HG02588 (cell line): ENCODE measurements around the gene C5AR1.
"Not testable (repeated sequence)": the region's sequence is repeated elsewhere in the genome, so short reads cannot be mapped to it uniquely, and the experiment has no call there.

Experiments used
- ATAC-seq: cut with Tn5 transposase; IDR thresholded peaks from one replicate; pipeline ENCODE4 v1.9.1; 2021; ENCODE audit warnings: mild to moderate bottlenecking, moderate library complexity; ENCODE audit not compliant: unreplicated experiment

The C5AR1 gene

DNA sequence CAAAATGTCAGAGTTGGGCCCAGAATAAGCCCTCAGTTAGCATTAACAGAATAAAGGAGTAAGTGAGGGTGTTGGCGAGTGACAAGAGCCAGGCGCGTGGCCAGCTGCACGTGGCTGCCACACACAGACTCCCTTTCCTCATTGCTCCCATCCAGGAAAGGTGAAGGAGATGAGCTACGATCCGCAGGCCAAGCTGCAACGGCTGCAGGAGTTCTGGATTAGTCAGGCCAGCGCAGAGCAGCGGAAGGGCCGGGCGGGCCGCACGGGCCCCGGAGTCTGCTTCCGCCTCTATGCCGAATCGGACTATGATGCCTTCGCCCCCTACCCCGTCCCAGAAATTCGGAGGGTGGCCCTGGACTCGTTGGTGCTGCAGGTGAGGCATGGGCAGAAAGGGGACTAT, 52.7 kb downstream of the C5AR1 start:
- ATAC-seq = no peak

DNA sequence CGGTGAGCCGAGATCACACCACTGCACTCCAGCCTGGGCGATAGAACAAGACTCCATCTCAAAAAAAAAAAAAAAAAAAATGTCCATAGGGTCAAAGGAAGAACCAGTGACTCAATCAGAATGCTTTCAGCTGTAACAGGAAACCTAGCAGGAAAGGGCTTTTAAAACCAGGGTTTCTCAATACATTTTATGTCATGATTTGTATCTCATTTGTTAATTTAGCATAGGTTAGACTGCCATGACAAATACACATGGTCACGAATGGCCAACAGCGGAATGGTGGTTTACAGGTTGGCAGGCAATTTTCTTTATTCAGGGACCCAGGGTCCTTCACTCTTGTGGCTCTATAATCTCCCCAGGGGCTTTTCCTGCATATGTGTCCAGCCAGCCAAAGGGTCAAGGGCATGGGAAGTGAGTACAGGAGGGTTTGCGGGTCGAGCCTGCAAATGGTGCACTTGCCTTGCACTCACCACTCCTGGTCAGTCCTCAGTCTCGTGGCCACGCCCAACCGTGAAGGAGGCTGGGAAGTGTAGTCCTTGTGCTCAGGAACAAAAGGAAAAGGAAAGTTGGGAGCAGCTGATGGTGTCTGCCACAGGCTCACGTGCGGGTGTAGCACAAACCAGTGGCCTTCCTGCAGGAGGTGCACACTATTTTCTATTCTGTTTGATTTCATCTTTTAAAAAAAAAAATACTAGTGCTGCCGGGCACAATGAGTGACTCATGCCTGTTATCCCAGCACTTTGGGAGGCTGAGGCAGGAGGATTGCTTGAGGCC, 54.3 kb downstream of the C5AR1 start:
- no peak for ATAC-seq

GRCh38 chr19:47365455-47365854, 55.8 kb downstream of the C5AR1 start:
- ATAC-seq = not testable (repeated sequence)

GRCh38 chr19:47370045-47370611, 60.5 kb downstream of the C5AR1 start:
- ATAC-seq = no peak

DNA sequence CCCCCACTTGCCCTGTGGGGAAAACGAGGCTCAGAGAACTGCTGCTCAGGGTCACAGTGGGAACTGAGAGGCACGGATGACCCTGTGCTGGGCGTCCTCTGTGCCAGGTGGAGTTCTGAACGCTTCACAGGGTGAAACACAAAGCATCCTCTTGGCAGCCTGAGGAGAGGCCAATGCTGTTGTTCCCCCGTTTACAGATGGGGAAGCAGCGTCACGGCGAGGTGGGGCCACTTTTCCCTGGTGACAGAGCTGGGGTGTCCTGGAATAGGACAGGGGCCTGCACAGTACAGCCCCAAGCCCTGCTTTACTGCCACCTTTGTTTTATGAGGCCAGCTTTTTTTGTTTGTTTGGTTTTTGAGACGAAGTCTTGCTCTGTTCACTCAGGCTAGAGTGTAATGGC, 61.6 kb downstream of the C5AR1 start:
- no peak for ATAC-seq
